GM18499 (cell line): Measurements from ENCODE around the gene PRR16.

Experiments used
- ATAC-seq: cut with Tn5 transposase; IDR thresholded peaks from one replicate; pipeline ENCODE4 v1.9.1; 2021; ENCODE audit warnings: moderate number of reproducible peaks; ENCODE audit not compliant: insufficient read depth, unreplicated experiment

PRR16 gene

GRCh38 chr5:120461251-120461650, 2.8 kb upstream of the PRR16 start:
- ATAC-seq = no peak

- ATAC-seq = no peak
Measured at GRCh38 chr5:120463006-120463680, 957 bp upstream of the PRR16 start.

DNA sequence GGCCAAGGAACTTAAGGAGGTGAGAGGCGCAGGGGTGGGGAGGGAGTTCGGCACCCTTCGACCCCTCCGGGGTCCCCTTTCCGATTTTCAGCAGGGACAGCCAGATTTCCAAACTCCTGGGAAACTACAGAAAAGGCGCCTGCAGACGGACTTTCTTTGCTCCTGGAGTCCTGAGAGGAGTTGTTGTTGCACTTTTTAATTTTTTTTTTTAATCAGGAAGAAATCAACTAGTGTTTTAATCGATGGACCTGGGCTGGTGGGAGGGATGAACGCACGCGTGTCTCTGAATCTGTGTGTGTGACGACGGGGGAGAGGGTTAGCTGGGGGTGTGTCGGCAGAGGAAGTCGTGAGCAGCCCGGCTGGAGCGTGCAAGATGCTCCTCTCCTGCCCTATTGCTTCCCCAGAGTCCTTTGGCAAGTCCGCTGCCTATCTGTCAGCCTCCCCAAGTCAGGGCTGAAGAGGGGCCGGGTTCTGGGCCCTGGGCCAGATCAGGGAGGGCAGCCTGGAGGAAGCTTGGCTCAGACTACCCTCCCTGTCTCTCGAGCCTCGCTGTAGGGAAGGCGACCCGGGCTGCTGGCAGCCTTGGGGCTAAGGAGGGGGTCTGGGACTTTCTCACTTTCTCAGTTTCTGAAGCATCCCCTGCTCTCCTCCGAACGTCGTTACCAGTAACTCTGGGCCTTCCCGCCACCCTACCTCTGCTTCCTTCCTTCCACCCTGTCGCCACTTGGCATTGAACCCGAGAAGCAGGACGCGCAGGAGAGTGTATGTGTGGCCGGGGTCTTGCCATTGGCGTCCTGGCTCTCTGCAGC, 731 bp downstream of the PRR16 start:
- ATAC-seq = no peak

DNA sequence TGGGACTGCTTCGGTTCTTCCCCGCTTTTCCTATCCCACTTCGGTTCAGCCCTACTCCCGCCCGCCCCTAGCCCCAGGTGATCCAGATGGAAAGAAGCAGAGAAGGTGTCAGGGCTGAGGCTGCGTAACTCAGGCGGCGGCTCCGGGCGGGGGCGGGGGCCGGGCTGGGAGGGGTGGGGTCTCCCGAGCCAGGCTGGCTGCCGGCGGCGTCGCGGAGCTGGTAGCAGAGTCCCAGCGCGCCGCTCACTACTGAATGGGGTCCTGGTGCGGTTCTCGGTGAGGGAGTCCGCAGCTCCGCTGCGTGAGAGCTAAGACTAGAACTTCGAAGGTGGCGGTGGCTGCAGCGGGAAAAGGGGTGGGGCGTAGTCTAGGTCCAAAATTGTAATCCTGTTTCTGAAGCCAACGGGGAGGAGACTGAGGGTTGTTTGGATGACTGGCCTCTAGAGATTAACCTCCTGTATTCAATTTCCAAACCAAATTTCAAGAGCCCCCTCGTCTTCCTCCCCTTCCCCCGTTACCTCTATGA, 1.4 kb downstream of the PRR16 start:
- ATAC-seq = no peak

DNA sequence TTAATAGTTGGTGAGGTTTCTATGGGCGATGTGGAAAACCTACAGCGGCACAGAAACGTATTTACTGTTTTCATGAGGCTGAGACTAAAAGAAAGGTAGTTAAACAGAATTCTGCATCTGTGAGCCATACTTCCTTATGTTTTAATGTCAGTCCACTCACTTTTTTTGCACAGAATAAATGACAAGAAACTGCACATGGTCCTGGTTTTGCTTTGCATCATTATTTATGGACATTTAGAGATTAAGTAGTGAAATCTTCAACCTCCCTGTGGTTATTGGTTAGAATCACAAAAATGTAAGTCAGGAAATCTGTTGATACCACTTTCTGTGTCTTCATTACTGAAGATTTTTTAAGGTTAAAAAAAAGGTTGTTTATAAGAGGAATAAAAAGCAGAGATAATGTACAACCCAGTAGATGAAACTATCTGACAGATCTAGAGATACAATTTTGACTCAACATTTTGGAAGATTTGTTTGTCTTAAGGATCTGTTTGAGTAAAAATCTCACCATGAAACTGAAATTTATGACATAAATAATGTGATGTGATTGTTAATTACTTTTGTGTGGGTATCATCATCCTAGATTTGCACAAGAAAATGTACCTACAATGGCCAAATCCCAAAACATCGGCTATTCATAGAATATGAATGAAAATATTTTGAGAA, 2.4 kb downstream of the PRR16 start:
- ATAC-seq = no peak

DNA sequence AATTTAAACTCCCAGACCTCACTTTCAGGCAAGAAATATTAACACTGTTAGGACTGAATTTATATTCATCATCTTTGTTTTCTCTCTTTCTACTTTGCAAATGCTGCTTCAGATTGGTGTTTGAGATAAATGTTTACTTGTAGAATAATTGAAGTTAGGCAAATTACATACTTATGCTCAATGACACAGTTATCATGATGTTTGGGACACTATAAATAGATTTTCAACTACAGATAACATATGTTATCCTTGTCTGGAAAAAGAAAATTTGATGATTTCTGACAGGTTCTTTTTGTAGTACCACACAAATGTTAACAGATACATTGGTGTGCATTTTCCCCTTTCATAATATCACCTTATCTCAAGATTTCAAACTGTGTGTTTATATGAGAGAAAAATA, 7.9 kb downstream of the PRR16 start:
- ATAC-seq = no peak

DNA sequence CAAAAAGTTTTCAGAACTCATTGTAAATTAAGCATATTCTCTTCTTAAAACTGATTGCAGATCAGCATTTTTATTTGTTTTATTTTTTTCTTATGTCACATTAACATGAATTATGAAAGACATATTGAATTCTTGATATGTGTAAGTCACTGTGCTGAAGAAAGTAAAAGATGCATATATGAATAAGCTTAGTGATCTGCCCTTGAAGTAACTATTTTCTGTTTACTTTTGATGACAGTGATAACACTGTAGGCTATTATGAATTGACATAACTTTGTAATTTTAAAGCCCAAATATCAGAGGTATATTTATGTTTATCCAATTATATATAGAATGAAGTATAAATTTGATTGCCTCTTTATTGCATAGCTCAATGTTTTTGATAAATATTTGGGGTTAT, 8.8 kb downstream of the PRR16 start:
- no peak for ATAC-seq

DNA sequence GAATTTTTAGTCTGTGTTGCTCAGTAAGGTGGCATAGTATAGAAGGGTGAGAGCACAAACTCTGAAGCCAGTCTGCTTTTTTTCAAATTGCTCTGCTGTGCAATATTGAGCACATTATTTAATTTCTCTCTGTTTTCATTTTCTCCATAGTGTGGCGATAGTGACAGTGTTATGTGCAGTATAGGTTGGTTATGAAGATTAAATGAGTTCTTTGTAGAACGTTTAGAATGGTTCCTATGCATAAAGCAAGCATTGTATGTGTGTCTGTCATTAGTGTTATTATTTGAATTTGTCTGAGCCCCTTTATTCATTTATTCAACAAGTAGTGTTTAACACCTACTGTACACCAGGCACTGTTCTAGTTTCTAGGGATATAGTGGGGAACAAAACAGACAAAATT, 9.2 kb downstream of the PRR16 start:
- ATAC-seq = no peak

- ATAC-seq = no peak
Measured at GRCh38 chr5:120476063-120476462, 12.0 kb downstream of the PRR16 start.

- no peak for ATAC-seq
Measured at GRCh38 chr5:120479066-120479465, 15.0 kb downstream of the PRR16 start.

GRCh38 chr5:120499876-120500563, 35.9 kb downstream of the PRR16 start:
- ATAC-seq = no peak

GRCh38 chr5:120502531-120502930, 38.4 kb downstream of the PRR16 start:
- ATAC-seq = no peak

GRCh38 chr5:120503341-120503740, 39.2 kb downstream of the PRR16 start:
- no peak for ATAC-seq

DNA sequence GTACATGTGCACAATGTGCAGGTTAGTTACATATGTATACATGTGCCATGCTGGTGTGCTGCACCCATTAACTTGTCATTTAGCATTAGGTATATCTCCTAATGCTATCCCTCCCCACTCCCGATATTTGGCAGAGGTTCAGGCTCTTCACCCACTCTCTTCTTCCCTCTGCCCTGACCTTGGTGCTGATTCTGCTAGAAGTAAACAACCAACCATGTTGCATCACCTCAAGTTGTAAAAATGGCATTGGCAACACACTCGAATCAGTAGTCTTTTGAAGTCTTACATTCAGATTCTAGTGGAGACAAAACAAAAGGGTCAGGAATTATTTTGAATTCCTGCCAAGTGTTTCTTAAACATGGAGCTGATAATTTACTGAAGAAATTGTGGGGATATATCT, 40.0 kb downstream of the PRR16 start:
- no peak for ATAC-seq

GRCh38 chr5:120507197-120507596, 43.1 kb downstream of the PRR16 start:
- ATAC-seq = no peak

DNA sequence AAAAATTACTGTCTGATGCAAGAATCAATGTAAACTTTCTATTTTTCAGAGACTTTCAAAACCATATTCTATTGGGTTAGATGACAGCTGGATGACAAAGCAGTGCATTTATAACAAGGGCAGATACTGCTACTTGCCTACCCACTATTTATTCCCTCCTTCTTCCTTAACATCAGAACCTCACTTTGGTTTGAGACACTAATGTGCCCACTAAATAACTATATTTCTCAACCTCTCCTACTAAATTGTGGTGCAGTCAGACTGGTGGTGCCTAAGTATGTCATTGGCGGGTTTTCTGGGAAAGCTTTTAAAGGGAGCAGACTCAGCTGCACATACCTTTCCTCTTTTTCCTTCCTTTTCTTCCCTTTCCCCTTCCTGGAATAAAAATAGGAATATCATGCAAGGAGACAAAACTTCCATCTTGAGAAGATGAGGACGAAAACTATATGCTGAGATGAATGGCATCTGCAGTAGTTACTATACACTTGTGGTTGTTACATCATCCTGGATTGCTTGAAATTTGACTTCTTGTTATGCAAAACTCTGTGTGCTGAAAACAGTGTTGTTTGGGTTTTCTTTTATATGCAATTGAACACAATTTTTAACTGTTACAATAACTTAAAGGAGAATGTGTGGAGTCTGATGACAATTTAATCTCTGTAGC, 43.8 kb downstream of the PRR16 start:
- no peak for ATAC-seq

GRCh38 chr5:120509053-120509452, 45.0 kb downstream of the PRR16 start:
- no peak for ATAC-seq

GRCh38 chr5:120510098-120510637, 46.1 kb downstream of the PRR16 start:
- ATAC-seq = no peak

GRCh38 chr5:120510994-120511686, 47.0 kb downstream of the PRR16 start:
- no peak for ATAC-seq
